ENCODE data around the gene CENPH.
A peak's percentile ranks its signal among the peaks of the same experiment; 100 is the strongest.
"Not testable (repeated sequence)": the region's sequence is repeated elsewhere in the genome, so short reads cannot be mapped to it uniquely, and the experiment has no call there.

Gene CENPH

GRCh38 chr5:69189162-69190086, at the start of gene CENPH:
CENPH (plus strand) TSS chr5:69189583; CDS start chr5:69189635, 52 bp downstream.
- H3K4me3 ChIP-seq (replicated peaks; ENCODE audit: low read depth, low read length), result peak within 1 kb of the TSS; percentile 72
- DNase-seq (ENCODE audit: extremely low read depth, low read depth), result peak; percentile 81
- no peak for TF ChIP-seq CTCF (IDR thresholded peaks at IDR 0.05; ENCODE audit: low read depth, low read length, missing control alignments)

- DNase-seq (ENCODE audit: extremely low read depth, low read depth); H3K4me3 ChIP-seq (replicated peaks; ENCODE audit: low read depth, low read length): not testable (repeated sequence)
These were observed 49.1 kb upstream of the CENPH start for GRCh38 chr5:69140239-69140638.

DNA sequence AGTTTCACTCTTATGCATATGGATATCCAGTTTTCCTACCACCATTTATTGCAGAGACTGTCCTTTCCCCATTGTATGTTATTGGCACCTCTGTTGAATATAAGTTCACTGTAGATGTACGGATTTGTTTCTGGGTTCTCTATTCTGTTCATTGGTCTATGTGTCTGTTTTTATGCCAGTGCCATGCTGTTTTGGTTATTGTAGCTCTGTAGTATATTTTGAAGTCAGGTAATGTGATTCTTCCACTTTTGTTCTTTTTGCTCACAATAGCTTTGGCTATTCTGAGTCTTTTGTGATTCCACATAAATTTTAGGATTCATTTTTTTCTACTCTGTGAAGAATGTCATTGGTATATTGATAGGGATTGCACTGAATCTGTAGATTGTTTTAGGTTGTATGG, 48.6 kb upstream of the CENPH start:
- no peak for DNase-seq (ENCODE audit: extremely low read depth, low read depth)
- TF ChIP-seq CTCF (IDR thresholded peaks at IDR 0.05; ENCODE audit: low read depth, low read length, missing control alignments), result no peak
- no peak overlapping the region for H3K4me3 ChIP-seq (replicated peaks; ENCODE audit: low read depth, low read length)

DNA sequence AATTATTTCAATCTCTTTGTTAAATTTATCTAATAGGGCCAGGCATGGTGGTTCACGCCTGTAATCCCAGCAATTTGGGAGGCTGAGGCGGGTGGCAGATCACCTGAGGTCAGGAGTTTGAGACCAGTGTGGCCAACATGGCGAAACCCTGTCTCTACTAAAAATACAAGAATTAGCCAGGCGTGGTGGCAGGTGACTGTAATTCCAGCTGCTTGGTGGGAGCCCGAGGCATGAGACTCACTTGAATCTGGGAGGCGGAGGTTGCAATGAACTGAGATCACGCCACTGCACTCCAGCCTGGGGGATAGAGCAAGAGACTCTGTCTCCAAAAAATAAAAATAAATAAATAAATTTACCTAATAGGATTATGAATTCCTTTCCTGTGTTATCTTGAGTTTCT, 40.8 kb upstream of the CENPH start:
- not testable (repeated sequence) for H3K4me3 ChIP-seq (replicated peaks; ENCODE audit: low read depth, low read length); DNase-seq (ENCODE audit: extremely low read depth, low read depth)

DNA sequence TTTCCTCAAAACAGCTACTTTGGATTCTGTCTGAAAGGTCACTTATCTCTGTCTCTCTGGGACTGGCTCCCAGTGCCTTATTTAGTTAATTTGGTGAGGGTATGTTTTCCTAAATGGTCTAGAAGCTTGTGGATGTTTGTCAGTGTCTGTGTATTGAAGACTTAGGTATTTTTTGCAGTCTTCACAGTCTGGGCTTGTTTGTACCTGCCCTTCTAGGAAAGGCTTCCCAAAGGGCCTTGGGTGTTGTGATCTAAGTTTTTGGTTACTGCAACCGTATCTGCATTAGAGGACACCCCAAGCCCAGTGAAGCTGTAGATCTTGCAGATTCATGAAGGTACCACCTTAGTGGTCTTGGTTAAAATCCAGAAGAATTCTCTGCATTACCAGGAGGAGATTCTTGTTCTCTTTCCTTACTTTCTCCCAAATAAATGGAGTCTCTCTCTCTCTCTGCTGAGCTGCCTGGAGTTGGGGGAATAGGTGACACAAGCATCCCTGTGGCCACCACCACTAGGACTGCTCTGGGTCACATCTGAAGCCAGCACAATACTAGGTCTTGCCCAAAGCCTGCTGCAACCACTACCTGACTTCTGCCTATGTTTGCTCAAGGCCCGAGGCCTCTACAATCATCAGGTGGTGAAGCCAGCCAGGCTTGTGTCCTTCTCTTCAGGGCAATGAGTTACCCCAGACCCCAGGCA, 40.3 kb upstream of the CENPH start:
- no peak for DNase-seq (ENCODE audit: extremely low read depth, low read depth)
- H3K4me3 ChIP-seq (replicated peaks; ENCODE audit: low read depth, low read length), result no peak overlapping the region
- TF ChIP-seq CTCF (IDR thresholded peaks at IDR 0.05; ENCODE audit: low read depth, low read length, missing control alignments), result no peak

DNA sequence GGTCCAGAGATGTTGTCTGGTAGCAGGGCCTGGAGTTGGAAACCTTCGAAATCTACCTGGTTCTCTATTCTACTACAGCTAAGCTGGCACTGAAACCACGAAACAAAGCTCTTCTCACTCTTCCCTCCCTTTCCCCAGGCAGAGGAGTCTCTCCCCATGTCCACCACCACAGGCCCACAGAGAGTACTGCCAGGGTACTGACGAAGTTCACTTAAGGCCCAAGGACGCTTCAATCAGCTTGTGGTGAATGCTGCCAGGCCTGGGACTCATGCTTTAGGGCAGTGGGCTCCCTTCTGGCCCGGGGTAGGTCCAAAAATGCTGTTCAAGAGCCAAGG, 39.7 kb upstream of the CENPH start:
- no peak for TF ChIP-seq CTCF (IDR thresholded peaks at IDR 0.05; ENCODE audit: low read depth, low read length, missing control alignments)

DNA sequence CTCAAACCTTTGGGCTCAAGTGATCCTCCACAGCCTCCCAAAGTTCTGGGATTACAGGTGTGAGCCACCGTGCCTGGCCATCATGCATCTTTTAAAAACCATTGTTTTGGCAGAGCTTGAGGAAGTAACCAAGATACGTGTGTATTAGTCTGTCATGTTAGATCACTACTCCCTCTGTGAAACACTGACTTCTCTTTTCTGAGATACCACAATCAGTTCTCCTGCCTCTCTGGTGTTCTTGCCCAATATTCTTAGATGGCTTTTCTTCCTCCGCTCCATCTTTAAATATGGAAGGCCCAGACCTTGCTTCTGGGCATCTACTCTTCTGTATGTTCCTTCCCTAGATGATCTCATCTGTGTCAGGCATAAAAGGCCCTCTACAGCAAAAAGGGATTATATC, 36.7 kb upstream of the CENPH start:
- H3K4me3 ChIP-seq (replicated peaks; ENCODE audit: low read depth, low read length), result no peak overlapping the region
- DNase-seq (ENCODE audit: extremely low read depth, low read depth), result no peak
- TF ChIP-seq CTCF (IDR thresholded peaks at IDR 0.05; ENCODE audit: low read depth, low read length, missing control alignments), result no peak

More for the DNA sequence above, 39.7 kb upstream of the CENPH start:
- no peak overlapping the region for H3K4me3 ChIP-seq (replicated peaks; ENCODE audit: low read depth, low read length)
- DNase-seq (ENCODE audit: extremely low read depth, low read depth), result no peak

All from HFF-Myc (cell line).